Glomerular visceral epithelial cell (primary cell): ENCODE data around the gene CDC42EP3.

Source experiments
- DNase-seq: peaks from one replicate; pipeline ENCODE4 v3.0.0-alpha.2; 2016; ENCODE audit errors: extremely low spot score

Gene CDC42EP3

GRCh38 chr2:37683921-37684780 is 12.7 kb upstream of the CDC42EP3 start:
- DNase-seq: no peak

GRCh38 chr2:37683241-37683640 is 11.8 kb upstream of the CDC42EP3 start:
- no peak for DNase-seq

GRCh38 chr2:37682473-37682872 is 11.0 kb upstream of the CDC42EP3 start:
- DNase-seq: no peak

- DNase-seq: no peak
Measured at GRCh38 chr2:37681587-37681986, 10.1 kb upstream of the CDC42EP3 start.

GRCh38 chr2:37679072-37679695 is 7.7 kb upstream of the CDC42EP3 start:
- no peak for DNase-seq

GRCh38 chr2:37676274-37676673 is 4.8 kb upstream of the CDC42EP3 start:
- peak; percentile 36 for DNase-seq

- DNase-seq: no peak
Measured at GRCh38 chr2:37674946-37675345, 3.5 kb upstream of the CDC42EP3 start.

- DNase-seq: no peak
Measured at GRCh38 chr2:37672870-37673184, 1.4 kb upstream of the CDC42EP3 start.

GRCh38 chr2:37672104-37672869 is 845 bp upstream of the CDC42EP3 start:
- peak; percentile 86 for DNase-seq

GRCh38 chr2:37671816-37672103 is 318 bp upstream of the CDC42EP3 start:
- no peak for DNase-seq

GRCh38 chr2:37670378-37671008 is 949 bp downstream of the CDC42EP3 start:
- no peak for DNase-seq

- no peak for DNase-seq
Measured at GRCh38 chr2:37669446-37669845, 2.0 kb downstream of the CDC42EP3 start.

GRCh38 chr2:37667704-37668103 is 3.7 kb downstream of the CDC42EP3 start:
- DNase-seq: no peak

- no peak for DNase-seq
Measured at GRCh38 chr2:37666772-37667171, 4.7 kb downstream of the CDC42EP3 start.

- DNase-seq: no peak
Measured at GRCh38 chr2:37665604-37666362, 5.7 kb downstream of the CDC42EP3 start.

- no peak for DNase-seq
Measured at GRCh38 chr2:37665043-37665442, 6.4 kb downstream of the CDC42EP3 start.

GRCh38 chr2:37664231-37664643 is 7.2 kb downstream of the CDC42EP3 start:
- DNase-seq: no peak

GRCh38 chr2:37663390-37663789 is 8.1 kb downstream of the CDC42EP3 start:
- DNase-seq: no peak

GRCh38 chr2:37659723-37660122 is 11.7 kb downstream of the CDC42EP3 start:
- no peak for DNase-seq

GRCh38 chr2:37658682-37659081 is 12.8 kb downstream of the CDC42EP3 start:
- no peak for DNase-seq

- DNase-seq: no peak
Measured at GRCh38 chr2:37657471-37657870, 14.0 kb downstream of the CDC42EP3 start.
